Activated CD4-positive, CD25-positive, alpha-beta regulatory T cell treated with anti-CD3 and anti-CD28 coated beads, Interleukin-2, amount 50 U/mL, for 72 hours (primary cell): ENCODE results near the gene MYO1B.

ENCODE experiments used
- DNase-seq: peaks from one replicate; pipeline ENCODE4 v3.0.0; 2021

MYO1B gene

DNA sequence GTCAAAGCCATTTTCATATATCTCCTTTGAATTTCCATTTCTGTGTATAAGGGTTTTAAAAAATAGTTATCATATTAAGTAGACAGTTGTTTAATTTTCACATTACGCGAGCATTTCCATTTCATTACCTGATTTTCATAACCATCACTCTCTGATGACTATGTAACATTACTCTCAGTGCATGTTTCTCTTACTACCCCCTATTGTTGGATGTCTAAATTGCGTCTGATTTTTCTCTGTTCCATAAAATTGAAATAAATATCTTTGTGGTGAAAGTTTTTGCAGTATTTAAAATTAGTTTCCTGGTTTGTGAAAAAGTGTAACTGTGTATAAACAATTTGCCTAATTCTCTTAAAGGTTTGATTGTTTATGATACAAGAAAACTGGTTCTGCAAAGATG is 123.8 kb downstream of the MYO1B start:
- DNase-seq, result no peak

DNA sequence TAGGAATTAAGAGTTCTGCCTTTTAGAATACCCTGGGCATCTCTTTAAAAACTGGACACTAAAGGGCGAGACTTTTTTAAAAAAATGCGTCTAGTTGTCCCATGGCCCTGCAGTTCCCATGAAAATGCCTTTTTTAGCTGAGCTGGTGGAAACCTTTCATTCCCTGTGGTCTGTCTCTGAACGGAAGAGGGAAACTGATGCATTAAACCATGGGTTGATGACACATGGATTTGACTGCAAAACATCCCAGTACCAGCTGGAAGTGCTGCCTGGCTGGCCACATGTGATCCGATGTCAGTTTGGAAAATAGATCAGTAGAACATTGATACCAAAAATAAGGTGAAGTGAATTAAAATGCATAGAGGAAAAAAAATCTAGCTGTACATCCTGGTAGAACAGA is 129.2 kb downstream of the MYO1B start:
- DNase-seq, result no peak

DNA sequence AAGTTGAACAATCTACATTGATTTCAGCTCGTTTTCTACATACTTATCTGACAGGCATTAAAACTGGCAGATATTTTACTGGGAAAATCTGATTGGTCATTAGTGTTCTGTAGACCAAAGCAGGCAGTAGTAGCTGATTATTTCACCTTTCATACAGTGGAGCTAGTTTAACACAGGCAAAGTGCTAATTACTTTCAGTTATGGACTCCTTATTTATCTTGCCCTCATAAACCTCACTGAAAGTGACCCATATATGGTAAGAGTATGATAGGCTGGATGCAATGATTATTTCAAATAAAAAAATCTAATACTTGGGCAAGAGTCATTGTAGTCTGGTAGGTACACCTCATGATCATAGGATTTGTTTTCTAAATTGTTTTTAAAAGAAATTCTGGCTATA is 129.7 kb downstream of the MYO1B start:
- DNase-seq, result no peak

DNA sequence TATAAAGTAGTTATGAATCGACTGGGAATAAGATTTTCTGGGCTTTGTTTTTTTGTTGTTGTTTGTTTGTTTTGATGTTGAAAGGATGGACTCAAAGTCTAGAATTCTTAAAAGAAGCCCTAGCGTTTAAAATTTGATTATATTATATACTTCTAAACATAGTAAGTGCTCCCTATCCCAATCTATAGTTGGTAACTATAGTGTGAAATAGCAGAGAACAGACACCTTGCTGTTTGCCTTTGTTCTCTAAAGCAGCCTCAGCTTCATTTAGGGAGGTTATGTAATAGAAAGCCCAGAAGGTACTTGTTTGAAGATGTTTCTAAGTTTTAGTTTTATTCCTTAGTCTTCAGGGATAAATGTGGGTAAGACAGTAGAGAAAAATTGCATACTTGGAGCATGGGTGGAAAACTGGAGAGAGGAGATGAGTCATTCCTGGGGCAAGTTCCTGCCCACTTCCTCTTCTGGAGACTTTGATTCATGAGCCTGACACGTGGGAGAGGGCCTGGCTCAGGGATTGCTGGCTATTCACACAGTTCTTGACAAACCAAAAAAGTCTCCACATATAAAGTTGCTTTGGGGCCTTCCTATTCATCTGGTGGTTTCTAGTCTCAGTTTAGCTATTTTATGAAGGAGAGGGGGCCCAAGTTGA is 131.9 kb downstream of the MYO1B start:
- no peak for DNase-seq

DNA sequence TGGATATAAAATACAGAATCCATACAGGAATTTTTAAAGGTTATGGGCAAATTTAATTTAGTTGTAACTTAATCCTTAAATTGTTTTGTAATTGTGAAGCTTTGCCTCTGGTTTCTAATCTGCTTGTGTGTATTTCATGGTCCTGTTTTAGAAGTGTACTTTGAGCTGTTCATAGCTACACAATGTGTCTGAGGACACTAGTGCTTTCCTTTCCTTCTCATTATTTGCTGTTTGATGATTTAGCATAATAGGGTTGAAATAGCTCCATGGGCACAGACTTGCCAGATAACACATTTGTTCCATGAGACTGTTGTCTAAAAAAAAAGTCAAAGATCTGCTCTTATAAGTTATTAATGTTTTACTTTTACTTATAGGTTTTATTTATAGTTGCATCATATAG is 134.2 kb downstream of the MYO1B start:
- no peak for DNase-seq

DNA sequence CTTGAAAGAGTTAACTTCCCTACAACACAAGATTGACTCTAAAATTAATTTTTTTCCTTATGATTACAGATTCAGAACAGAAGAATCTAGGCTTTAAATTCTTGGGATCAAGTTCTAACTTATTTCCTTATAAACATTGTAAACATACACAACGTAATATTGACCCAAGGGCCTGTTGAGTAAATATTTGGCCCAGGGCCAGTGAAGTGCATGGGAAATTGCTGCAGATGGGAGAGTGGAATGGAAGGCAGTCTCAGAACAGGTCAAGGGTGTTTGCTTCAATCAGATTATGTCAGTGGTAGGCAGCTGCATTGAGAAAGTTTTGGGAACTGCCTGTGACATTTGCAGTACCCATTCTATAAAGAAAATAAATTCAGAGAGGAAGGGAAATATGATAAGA is 137.6 kb downstream of the MYO1B start:
- no peak for DNase-seq

DNA sequence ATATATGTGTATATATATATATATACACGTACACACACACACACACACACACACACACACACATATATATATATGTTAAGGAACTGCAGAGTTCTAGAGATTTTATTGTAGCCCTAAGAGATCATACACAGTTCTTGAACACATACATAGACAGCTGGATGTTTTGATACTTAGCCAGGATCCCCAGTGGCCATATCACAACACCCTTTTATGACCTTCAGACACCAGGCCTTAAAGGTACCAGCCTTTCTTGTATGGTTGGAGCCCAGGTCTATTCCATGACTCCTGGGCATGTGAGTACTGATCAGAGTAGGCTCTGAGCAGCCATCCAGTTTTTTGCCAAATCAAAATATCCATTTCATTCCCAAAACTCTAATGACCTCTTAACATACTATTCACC is 138.3 kb downstream of the MYO1B start:
- no peak for DNase-seq

DNA sequence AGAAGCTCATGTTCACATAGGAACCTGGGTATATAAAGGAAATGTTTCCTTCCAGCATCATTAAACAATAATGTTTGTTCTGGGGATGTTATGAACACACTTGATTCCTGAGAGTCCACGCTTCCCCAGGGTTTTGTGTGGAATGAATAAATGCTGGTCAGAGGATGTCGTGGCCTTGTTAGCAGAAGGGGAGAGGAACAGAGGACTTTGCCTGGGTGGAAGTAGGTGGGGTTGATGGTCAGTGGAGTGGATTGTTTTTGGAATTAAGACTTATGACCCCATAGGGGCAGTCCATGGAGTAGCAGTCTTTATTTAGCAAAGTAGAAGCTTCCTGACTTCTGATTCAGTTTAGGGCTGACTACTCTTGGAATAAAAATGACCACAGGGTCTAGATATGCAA is 139.6 kb downstream of the MYO1B start:
- no peak for DNase-seq

DNA sequence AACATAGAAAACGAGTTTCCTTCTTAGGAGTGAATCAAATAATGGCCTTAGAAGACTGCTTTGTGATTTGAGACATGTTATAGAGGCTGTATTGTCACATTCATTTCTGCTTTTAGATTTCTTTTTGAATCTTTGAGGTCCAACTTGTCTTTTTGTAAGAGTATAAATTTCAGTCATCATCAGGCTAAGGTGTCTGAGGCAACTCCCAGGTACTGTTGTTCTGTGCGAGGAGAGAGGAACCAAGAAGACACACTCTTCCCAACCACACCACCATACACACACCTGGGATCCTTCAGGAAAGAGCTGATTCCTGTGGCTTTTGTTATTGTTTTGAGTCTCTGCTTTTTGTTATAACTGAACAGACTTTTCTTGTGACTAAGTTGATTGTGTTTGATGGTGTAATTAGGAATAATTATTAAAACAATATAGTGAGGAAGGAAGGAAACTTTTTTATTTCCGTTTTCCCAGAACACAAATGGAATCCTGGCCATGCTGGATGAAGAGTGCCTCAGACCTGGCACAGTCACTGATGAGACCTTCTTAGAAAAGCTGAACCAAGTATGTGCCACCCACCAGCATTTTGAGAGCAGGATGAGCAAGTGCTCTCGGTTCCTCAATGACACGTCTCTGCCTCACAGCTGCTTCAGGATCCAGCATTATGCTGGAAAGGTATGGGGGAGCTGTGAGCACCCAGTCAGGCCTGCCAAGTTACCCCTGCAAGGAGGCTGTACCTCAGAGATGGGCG is 140.4 kb downstream of the MYO1B start:
- DNase-seq, result no peak

DNA sequence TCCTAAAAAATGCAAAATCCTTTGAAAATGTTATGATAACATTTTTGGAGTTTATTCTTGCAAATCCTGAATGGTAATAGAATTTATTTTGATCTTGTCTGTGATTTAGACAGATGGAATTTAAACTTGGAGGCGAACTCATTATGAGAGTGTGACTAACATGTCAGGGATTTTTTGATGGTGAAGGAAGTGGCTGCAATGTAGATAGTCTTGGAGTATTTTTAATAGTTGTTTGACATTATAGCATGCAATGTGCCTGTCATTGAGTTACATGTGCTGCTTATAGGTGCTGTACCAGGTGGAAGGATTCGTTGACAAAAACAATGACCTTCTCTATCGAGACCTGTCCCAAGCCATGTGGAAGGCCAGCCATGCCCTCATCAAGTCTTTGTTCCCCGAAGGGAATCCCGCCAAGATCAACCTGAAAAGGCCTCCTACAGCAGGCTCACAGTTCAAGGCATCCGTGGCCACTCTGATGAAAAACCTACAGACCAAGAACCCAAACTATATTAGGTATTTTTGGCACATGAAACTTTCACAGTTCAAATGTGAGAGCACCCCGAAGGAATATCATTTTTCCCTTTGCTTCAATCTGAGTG is 141.8 kb downstream of the MYO1B start:
- no peak for DNase-seq

DNA sequence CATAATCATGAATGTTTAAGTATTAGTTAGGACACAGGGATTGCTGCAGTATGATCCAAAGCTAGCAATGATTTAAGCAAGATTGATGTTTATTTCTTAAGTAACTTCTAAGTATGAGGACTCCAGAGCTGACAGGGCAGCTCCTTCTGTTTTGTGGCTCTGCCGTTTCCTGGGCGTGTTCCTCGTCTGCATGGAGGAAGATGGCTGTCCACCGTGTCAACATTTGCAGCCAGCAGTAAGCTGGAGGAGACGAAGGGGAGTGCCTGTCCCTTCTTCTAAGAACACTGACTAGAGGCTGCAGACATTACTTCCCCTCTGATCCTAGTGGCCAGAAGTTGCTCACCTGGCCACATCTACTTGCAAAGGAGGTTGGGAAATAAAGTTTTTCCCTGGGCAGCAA is 144.1 kb downstream of the MYO1B start:
- DNase-seq, result no peak

DNA sequence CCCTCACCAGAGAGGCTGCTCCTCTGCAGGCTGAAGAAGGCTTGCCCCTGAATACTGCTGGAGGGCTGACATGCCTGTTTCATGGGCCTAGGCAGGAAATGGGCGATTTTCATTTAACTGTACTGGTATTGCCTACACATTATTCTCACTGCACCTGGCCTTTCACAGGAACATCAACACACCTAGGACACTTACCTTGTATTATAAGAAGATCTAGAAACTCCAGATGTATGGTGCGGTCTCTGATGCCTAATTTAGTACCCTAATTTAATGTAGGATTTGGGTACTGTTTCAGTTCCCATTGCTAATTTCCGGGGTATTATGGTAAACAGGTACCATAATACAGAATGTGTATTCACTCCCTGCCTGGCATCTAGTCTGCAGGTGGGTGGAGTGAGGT is 146.0 kb downstream of the MYO1B start:
- no peak for DNase-seq

DNA sequence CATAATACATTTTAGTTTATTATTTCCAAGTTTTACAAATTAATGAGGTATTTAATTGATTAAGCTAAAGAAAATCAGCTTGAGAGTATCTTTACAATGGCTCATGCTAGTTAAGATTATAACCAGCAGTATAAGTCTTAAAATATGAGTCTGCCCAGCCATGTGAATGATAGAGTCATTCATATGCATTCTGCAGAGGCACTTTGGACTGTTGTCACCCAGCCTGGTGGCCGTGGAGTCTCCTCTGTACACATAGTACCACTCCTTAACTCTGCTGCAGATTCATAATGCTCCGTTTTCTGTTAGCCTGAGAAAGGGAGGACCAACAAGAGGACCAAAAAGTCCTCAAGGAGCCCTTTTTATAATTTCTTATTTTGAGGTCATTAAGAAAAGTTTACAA is 148.8 kb downstream of the MYO1B start:
- no peak for DNase-seq

DNA sequence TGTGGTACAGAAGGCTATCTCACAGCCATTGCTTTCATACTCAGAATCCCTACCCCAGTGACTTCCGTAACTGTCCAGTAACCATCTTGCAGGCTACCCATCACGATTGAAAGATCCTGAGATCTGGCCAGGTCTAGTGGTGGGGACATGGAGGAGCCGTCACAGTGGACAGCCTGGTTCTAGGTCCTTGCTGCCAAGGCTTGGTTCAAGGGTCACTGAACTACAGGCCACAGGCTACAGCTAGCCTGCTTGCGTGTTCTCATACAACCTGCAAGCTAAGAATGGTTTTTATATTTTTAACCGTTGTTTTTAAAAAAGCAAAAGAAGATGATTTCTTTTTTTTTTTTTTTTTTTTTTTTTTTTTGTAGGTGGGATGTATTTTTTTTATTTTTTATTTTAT is 151.6 kb downstream of the MYO1B start:
- no peak for DNase-seq

DNA sequence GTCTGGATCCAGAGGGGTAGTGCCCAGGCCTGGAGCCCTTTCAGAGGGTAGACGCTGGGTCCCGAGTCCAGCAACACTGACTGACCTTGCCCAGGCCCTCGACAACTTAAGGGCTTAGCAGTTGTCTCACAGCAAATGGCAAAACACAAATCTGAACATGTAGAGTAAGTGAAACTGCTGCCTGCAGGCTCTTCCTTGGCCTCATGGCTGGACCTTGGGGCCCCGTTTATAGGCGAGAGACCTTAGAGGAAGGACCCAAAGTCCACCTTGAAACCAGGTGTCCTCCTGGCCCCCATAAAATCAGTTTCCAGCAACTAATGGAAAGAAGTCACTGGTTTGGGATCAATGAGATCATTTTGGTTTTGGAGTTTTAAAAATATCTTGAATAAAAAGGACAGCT is 154.4 kb downstream of the MYO1B start:
- no peak for DNase-seq

DNA sequence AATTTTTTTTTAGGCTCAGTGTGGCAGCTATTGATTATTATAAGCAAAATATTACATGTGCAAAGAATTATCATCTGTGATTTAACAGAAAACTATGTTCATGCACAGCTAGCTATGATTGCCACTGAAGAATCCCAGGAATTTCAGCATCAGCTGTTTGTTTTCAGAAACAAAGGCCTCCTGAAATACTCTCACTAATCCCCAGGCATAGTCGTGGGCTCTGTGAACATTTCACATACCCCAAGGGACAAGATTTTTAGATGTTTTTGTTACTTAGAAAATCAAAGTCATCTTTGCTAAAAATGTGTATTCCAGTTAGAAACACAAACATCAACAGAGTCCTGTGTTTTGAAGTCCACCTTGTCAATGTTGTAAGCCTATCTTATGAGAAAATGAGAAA is 156.1 kb downstream of the MYO1B start:
- no peak for DNase-seq

DNA sequence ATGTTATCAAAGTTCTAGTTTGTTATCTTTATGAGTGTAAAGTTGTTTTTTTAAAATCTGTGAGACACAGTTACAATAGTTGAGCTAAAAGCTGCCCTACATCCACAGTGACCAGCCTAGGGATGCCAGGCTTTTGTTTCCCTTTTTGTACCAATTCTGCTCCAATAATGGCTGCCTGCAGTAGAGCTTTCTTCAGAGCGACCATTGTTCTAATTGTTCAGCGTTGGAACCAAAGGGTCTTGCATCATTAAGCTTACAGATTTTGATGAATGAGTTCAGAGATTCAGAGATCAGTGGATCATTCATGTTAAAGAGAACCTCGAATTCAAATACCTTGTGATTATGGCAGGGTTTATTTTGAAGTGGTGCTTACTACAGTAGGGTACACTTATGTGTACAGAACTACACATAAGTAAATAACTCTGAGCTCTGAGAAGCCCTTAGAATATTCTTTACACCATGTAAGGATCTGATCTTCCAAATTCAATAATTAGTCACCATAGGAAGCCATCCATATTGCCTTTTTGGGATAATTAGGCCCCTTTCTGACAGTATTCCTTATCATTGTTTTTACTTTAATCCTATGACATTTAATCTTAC is 157.9 kb downstream of the MYO1B start:
- no peak for DNase-seq

DNA sequence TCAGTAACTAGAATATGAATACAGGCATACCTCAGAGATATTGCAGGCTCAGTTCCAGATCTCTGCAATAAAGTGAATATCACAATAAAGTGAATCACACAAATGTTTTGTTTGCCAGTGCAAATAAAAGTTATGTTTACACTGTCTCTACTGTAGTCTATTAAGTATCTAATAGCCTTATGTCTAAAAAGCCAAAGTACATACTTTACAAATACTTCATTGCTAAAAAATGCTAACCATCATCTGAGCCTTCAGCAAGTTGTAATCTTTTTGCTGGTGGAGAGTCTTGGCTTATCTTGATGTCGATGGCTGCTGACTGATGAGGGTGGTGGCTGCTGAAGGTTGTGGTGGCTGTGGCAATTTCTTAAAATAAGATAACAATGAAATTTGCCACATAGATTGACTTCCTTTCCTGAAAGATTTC is 159.4 kb downstream of the MYO1B start:
- DNase-seq, result no peak

DNA sequence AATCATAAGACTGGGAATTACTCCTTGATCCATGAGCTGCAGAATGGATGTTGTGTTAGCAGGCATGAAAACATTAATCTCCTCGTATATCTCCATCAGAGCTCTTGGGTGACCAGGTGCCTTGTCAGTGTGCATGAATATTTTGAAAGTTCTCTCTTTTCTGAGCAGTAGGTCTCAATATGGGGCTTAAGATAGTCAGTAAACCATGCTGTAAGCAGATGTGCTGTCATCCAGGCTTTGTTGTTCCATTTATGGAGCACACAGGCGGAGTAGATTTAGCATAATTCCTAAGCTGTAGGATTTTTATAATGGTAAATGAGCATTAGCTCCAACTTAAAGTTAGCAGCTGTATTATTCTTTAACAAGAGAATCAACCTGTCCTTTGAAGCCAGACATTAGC is 160.3 kb downstream of the MYO1B start:
- no peak for DNase-seq

DNA sequence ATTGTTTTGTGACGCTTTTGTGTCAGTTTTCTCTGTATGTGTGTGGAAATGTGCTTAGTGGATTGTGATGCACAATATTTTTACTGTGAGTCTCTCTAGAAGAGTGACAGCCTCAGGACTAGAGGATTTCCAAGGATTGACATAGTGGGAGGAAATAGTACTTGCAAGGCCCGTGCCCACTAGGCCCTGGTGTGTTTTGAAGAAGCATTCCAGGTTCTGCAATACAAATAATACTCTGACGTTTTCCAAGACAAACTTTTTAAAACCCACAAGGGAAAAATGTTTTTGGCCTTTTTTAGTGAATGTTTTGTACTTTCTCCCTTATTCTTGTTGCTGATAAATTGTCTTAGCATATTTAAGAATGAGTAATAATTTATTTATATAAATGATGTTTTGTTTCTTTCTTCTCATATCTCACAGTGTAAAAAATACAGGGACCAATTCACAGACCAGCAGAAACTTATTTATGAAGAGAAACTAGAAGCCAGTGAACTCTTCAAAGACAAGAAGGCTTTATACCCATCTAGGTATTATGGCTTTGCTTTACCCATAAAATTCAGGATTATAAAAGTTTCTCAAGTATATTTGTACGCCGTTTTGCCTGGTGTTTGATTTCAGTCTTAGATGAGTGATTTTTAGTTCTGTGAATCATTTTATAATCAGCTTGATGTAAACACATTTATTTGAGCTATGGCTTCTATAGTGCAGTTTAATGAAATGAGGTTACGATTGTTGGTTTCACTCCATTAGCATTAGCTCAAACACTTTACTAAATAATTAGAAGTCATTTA is 165.6 kb downstream of the MYO1B start:
- DNase-seq, result no peak

DNA sequence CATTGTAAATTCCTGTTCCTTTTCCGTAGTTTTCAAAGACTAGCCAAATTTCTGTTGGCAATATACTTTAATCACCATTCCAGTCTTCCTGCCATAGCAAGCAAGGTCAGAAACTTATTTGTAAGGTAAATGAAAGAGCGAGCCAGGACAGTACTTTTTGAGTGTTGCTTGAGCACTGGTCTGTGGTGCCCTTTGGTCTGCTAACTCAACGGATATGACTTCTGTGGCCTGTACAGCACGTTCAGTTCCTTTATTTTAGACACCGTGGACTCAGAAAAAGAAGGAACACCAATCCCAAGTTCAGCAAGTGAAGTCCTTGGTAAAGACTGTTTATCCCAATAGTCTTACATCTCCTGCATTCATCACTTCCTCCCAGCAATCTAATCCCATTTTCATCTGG is 166.3 kb downstream of the MYO1B start:
- no peak for DNase-seq

DNA sequence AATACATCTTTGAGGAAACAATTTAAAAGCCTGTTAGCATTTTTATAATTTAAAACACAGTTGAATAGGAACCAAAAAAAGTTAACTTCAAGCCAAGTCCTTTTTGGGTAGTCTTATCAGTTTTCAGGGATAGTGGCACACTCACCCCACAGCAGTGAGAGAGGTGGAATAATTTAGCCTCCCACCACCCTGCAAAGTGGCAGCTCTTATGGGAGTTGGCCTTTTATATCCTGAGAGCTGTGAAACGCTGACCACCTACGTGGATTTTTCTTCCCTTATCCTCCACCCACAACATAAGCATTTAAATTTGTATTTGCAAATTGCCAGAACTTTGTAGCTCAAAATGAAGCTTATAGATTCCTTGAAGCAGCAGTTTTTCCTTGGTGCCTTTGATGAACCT is 167.1 kb downstream of the MYO1B start:
- DNase-seq, result no peak

DNA sequence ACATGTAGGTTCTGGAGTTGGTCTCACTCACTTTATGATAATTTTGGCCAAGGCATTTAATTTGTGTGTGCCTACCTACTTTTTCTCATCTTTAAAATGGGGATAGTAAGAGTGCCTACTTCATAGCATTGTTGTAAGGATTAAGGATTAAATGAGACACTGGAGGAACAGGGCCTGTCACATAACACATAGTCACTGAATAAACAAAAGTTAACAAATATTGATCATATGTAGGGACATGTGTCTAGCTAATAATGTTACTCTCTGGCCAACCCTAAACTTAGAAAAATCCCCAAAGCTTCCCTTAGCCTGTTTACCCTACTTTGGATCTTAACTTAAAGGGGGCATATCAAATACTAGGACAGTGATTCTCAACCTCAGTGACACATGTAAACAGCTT is 169.9 kb downstream of the MYO1B start:
- no peak for DNase-seq
